Measurements from ENCODE around the gene ADM2. TPM values are rescaled to one million over a fixed set of nuclear protein-coding genes. Genes with fewer than 3 reads are reported as not detected.

The ADM2 gene
- total RNA-seq, 1 donor from 2014 or later = under 0.01 TPM

- H3K4me1 ChIP-seq (ENCODE audit: control insufficient read depth in 3 of 3, insufficient read depth in 3 of 3, low read length in 3 of 3) = peaks cover 5 to 29% (median 16%) of the 10 kb centered on the region in 3 donors
- H3K4me3 ChIP-seq (ENCODE audit: low read length in 3 of 3) = no peak overlapping the region
- H3K36me3 ChIP-seq (ENCODE audit: control insufficient read depth in 3 of 3, insufficient read depth in 3 of 3, low read length in 3 of 3) = no peaks in the 10 kb centered on the region
- no peak overlapping the region for H3K9ac ChIP-seq (ENCODE audit: low read depth in 1 of 3, low read length in 3 of 3)
- H3K9me3 ChIP-seq (ENCODE audit: control insufficient read depth in 3 of 3, low read length in 3 of 3) = no peaks in the 10 kb centered on the region
- H3K27ac ChIP-seq (ENCODE audit: low read depth, low read length) = no peak overlapping the region
- peaks cover 22 to 39% (median 34%) of the 10 kb centered on the region in 3 donors for H3K27me3 ChIP-seq (ENCODE audit: control insufficient read depth in 3 of 3, insufficient read depth in 3 of 3, low read length in 3 of 3)
These were observed 53.8 kb downstream of the ADM2 start for GRCh38 chr22:50535113-50535512.

Other genes starting within 250 kb of the ADM2 start
- 17.2 TPM for gene TUBGCP6, start 236.5 kb upstream of the ADM2 start, total RNA-seq
- gene HDAC10, start 230.3 kb upstream of the ADM2 start, total RNA-seq = 8.9 TPM
- gene MAPK12, start 219.9 kb upstream of the ADM2 start, total RNA-seq = 18.8 TPM
- gene MAPK11, start 211.2 kb upstream of the ADM2 start, total RNA-seq = 3.1 TPM
- 48.5 TPM for gene PLXNB2, start 173.9 kb upstream of the ADM2 start, total RNA-seq
- gene DENND6B, start 154.5 kb upstream of the ADM2 start, total RNA-seq = 1.0 TPM
- gene PPP6R2, start 138.2 kb upstream of the ADM2 start, total RNA-seq = 28.2 TPM
- 30.8 TPM for gene SBF1, start 6.5 kb upstream of the ADM2 start, total RNA-seq
- gene MIOX, start 5.3 kb downstream of the ADM2 start, total RNA-seq = not detected
- 12.5 TPM for gene LMF2, start 26.2 kb downstream of the ADM2 start, total RNA-seq
- gene NCAPH2, start 26.7 kb downstream of the ADM2 start, total RNA-seq = 34.4 TPM
- gene SCO2, start 44.1 kb downstream of the ADM2 start, total RNA-seq = 0.52 TPM
- gene TYMP, start 48.5 kb downstream of the ADM2 start, total RNA-seq = 8.9 TPM
- gene KLHDC7B, start 64.4 kb downstream of the ADM2 start, total RNA-seq = not detected
- gene SYCE3, start 81.4 kb downstream of the ADM2 start, total RNA-seq = not detected
- gene CPT1B, start 96.9 kb downstream of the ADM2 start, total RNA-seq = 27.1 TPM
- gene CHKB, start 101.3 kb downstream of the ADM2 start, total RNA-seq = 17.7 TPM
- 0.52 TPM for gene MAPK8IP2, start 119.2 kb downstream of the ADM2 start, total RNA-seq
- 5.2 TPM for gene ARSA, start 146.6 kb downstream of the ADM2 start, total RNA-seq
- gene SHANK3, start 191.3 kb downstream of the ADM2 start, total RNA-seq = 4.2 TPM